Measurements from ENCODE around the gene ERF.

Gene ERF

GRCh38 chr19:42207767-42208271, 47.1 kb downstream of the ERF start:
- DNase-seq (ENCODE audit: extremely low spot score): no peak
- ChIA-PET CTCF (no interaction called here), POLR2A (no interaction called here)
- TF ChIP-seq ARNT (IDR thresholded peaks at IDR 0.05) (no peak), HDGF (IDR thresholded peaks at IDR 0.05; ENCODE audit: borderline replicate concordance) (no peak), L3MBTL2 (conservative IDR thresholded peaks at IDR 0.05) (no peak), FOXA1 (IDR thresholded peaks at IDR 0.05) (no peak), SUZ12 (IDR thresholded peaks at IDR 0.05) (no peak), FOXK2 (IDR thresholded peaks at IDR 0.05) (no peak), SP1 (IDR thresholded peaks at IDR 0.05) (no peak), NFRKB (IDR thresholded peaks at IDR 0.05) (no peak), ZNF384 (IDR thresholded peaks at IDR 0.05) (no peak), ELF4 (IDR thresholded peaks at IDR 0.05) (no peak), PKNOX1 (IDR thresholded peaks at IDR 0.05) (no peak), LEF1 (IDR thresholded peaks at IDR 0.05; ENCODE audit: borderline replicate concordance) (no peak), BHLHE40 (IDR thresholded peaks at IDR 0.05; ENCODE audit: borderline replicate concordance) (no peak), CTBP1 (IDR thresholded peaks at IDR 0.05; ENCODE audit: borderline replicate concordance) (no peak), TARDBP (IDR thresholded peaks at IDR 0.05) (no peak)

GRCh38 chr19:42206871-42207755, 47.8 kb downstream of the ERF start:
- POLR2A ChIA-PET: no interaction called here
- no peak for DNase-seq (ENCODE audit: extremely low spot score)
- CTCF ChIA-PET: interaction anchor here (0.7 kb wide), 1 partner anchor 10 kb away, joined by 4 read pairs; no protein-coding TSS in a partner anchor
- no peak for TF ChIP-seq NFRKB (IDR thresholded peaks at IDR 0.05)
- no peak for TF ChIP-seq FOXM1 (IDR thresholded peaks at IDR 0.05; ENCODE audit: borderline replicate concordance)
- TF ChIP-seq FOXA1 (IDR thresholded peaks at IDR 0.05): no peak
- TF ChIP-seq BHLHE40 (IDR thresholded peaks at IDR 0.05; ENCODE audit: borderline replicate concordance): no peak
- no peak for TF ChIP-seq HDGF (IDR thresholded peaks at IDR 0.05; ENCODE audit: borderline replicate concordance)
- no peak for TF ChIP-seq SUZ12 (IDR thresholded peaks at IDR 0.05)
- no peak for TF ChIP-seq CTBP1 (IDR thresholded peaks at IDR 0.05; ENCODE audit: borderline replicate concordance)
- TF ChIP-seq LEF1 (IDR thresholded peaks at IDR 0.05; ENCODE audit: borderline replicate concordance): no peak
- no peak for TF ChIP-seq ELF4 (IDR thresholded peaks at IDR 0.05)
- TF ChIP-seq FOXK2 (IDR thresholded peaks at IDR 0.05): no peak
- TF ChIP-seq L3MBTL2 (conservative IDR thresholded peaks at IDR 0.05): no peak
- TF ChIP-seq ZNF384 (IDR thresholded peaks at IDR 0.05): no peak

- ChIA-PET CTCF (no interaction called here), POLR2A (interaction anchor here (0.9 kb wide), 1 partner anchor 12 kb away, joined by 3 read pairs; no protein-coding TSS in a partner anchor)
- TF ChIP-seq FOXK2 (IDR thresholded peaks at IDR 0.05) (no peak), PKNOX1 (IDR thresholded peaks at IDR 0.05) (no peak), SP1 (IDR thresholded peaks at IDR 0.05) (no peak), ELF4 (IDR thresholded peaks at IDR 0.05) (no peak), HDGF (IDR thresholded peaks at IDR 0.05; ENCODE audit: borderline replicate concordance) (no peak), ZNF384 (IDR thresholded peaks at IDR 0.05) (no peak), L3MBTL2 (conservative IDR thresholded peaks at IDR 0.05) (no peak), LEF1 (IDR thresholded peaks at IDR 0.05; ENCODE audit: borderline replicate concordance) (no peak), NFRKB (IDR thresholded peaks at IDR 0.05) (no peak), BHLHE40 (IDR thresholded peaks at IDR 0.05; ENCODE audit: borderline replicate concordance) (no peak), TARDBP (IDR thresholded peaks at IDR 0.05) (no peak), FOXM1 (IDR thresholded peaks at IDR 0.05; ENCODE audit: borderline replicate concordance) (no peak), CTBP1 (IDR thresholded peaks at IDR 0.05; ENCODE audit: borderline replicate concordance) (no peak), ARNT (IDR thresholded peaks at IDR 0.05) (no peak), FOXA1 (IDR thresholded peaks at IDR 0.05) (no peak), SUZ12 (IDR thresholded peaks at IDR 0.05) (no peak)
- DNase-seq (ENCODE audit: extremely low spot score): no peak
Observed at GRCh38 chr19:42204664-42205063, 50.3 kb downstream of the ERF start.

GRCh38 chr19:42203700-42204099, 51.2 kb downstream of the ERF start:
- ChIA-PET CTCF (no interaction called here), POLR2A (interaction anchor here (0.9 kb wide), 1 partner anchor 13 kb away, joined by 3 read pairs; no protein-coding TSS in a partner anchor)
- DNase-seq (ENCODE audit: extremely low spot score): no peak
- no peak for TF ChIP-seq ZNF384 (IDR thresholded peaks at IDR 0.05)
- TF ChIP-seq BHLHE40 (IDR thresholded peaks at IDR 0.05; ENCODE audit: borderline replicate concordance): no peak
- no peak for TF ChIP-seq FOXM1 (IDR thresholded peaks at IDR 0.05; ENCODE audit: borderline replicate concordance)
- no peak for TF ChIP-seq FOXK2 (IDR thresholded peaks at IDR 0.05)
- no peak for TF ChIP-seq CTBP1 (IDR thresholded peaks at IDR 0.05; ENCODE audit: borderline replicate concordance)
- TF ChIP-seq L3MBTL2 (conservative IDR thresholded peaks at IDR 0.05): no peak
- TF ChIP-seq TARDBP (IDR thresholded peaks at IDR 0.05): no peak
- no peak for TF ChIP-seq ARNT (IDR thresholded peaks at IDR 0.05)
- TF ChIP-seq SUZ12 (IDR thresholded peaks at IDR 0.05): no peak
- no peak for TF ChIP-seq FOXA1 (IDR thresholded peaks at IDR 0.05)

- ChIA-PET CTCF (no interaction called here), POLR2A (interaction anchor here (0.9 kb wide), 1 partner anchor 18 kb away, joined by 3 read pairs; the partner anchor contains the start of gene ZNF526)
- TF ChIP-seq TARDBP (IDR thresholded peaks at IDR 0.05): no peak
- TF ChIP-seq ELF4 (IDR thresholded peaks at IDR 0.05): no peak
- TF ChIP-seq CTBP1 (IDR thresholded peaks at IDR 0.05; ENCODE audit: borderline replicate concordance): no peak
- TF ChIP-seq FOXM1 (IDR thresholded peaks at IDR 0.05; ENCODE audit: borderline replicate concordance): no peak
- no peak for TF ChIP-seq ARNT (IDR thresholded peaks at IDR 0.05)
- TF ChIP-seq FOXA1 (IDR thresholded peaks at IDR 0.05): no peak
- no peak for TF ChIP-seq ZNF384 (IDR thresholded peaks at IDR 0.05)
- TF ChIP-seq PKNOX1 (IDR thresholded peaks at IDR 0.05): no peak
- no peak for TF ChIP-seq FOXK2 (IDR thresholded peaks at IDR 0.05)
- TF ChIP-seq NFRKB (IDR thresholded peaks at IDR 0.05): no peak
- TF ChIP-seq LEF1 (IDR thresholded peaks at IDR 0.05; ENCODE audit: borderline replicate concordance): no peak
- DNase-seq (ENCODE audit: extremely low spot score): no peak
Observed at GRCh38 chr19:42202290-42202880, 52.5 kb downstream of the ERF start.
